HepG2 (cell line): ENCODE results near the gene HTRA2. TPM values are rescaled to one million over a fixed set of nuclear protein-coding genes. Genes with fewer than 3 reads are reported as not detected.

ENCODE experiments used
- AGO1 ChIP-seq: fragments of 200-400 bp; formaldehyde crosslinking; IDR thresholded peaks from 2 replicates; pipeline ENCODE4 v1.6.1; 2017; ENCODE audit warnings: mild to moderate bottlenecking, low read depth, low read length, moderate library complexity; ENCODE audit not compliant: poor library complexity, severe bottlenecking
- ARNT2 ChIP-seq: sonication (generic); formaldehyde crosslinking; IDR thresholded peaks from 2 replicates; pipeline ENCODE4 v1.8.0; 2022; ENCODE audit warnings: mild to moderate bottlenecking, low read depth, missing genetic modification reagents, moderate library complexity
- CBX5 ChIP-seq: sonication (generic); formaldehyde crosslinking; IDR thresholded peaks from 2 replicates; pipeline ENCODE4 v1.4.0; 2020; ENCODE audit warnings: missing genetic modification reagents, borderline replicate concordance
- ELF1 ChIP-seq: sonication (generic); formaldehyde crosslinking; IDR thresholded peaks from 2 replicates; pipeline ENCODE4 v1.4.0; 2020; ENCODE audit warnings: missing genetic modification reagents
- POLR2A ChIP-seq, 2 experiments: IDR thresholded peaks; 2 replicates each; pipeline ENCODE4 v1.6.1; 2011; ENCODE audit warnings: low read depth in 2 of 2, low read length in 2 of 2, mild to moderate bottlenecking in 1 of 2, moderate library complexity in 1 of 2; ENCODE audit not compliant: insufficient read depth in 1 of 2
- RNF2 ChIP-seq: fragments of 450-650 bp; conservative IDR thresholded peaks from 2 replicates; pipeline ENCODE4 v1.6.1; 2016; ENCODE audit warnings: low read depth
- SRSF9 ChIP-seq: fragments of 200-400 bp; formaldehyde crosslinking; IDR thresholded peaks from 2 replicates; pipeline ENCODE4 v1.6.1; 2018; ENCODE audit warnings: borderline replicate concordance, mild to moderate bottlenecking, low read depth, low read length; ENCODE audit not compliant: insufficient read depth, poor library complexity, severe bottlenecking
- TAF1 ChIP-seq: sonication (generic); formaldehyde crosslinking; IDR thresholded peaks from 2 replicates; pipeline ENCODE4 v1.4.0; 2020; ENCODE audit warnings: missing genetic modification reagents
- polyA plus RNA-seq, 8 experiments: library from polyadenylated mRNA; depleted of rRNA in 3 of 8; stranded (reverse) in 7 of 8; unstranded in 1 of 8; fragments of >200 nt; fragmentation: Illumina TruSeq in 4 of 8; extraction: Trizol in 4 of 8; gene quantifications; 2 replicates each; pipeline versions ENCODE4 v1.2.1 to v1.2.3, GENCODE V29; 2011 to 2016; ENCODE audit warnings: low read depth in 4 of 8, missing spikeins in 1 of 8, mixed read lengths in 1 of 8; ENCODE audit not compliant: insufficient read depth in 1 of 8
- total RNA-seq, 5 experiments: library from RNA; depleted of rRNA; stranded (reverse); fragments of >200 nt; fragmentation: Illumina TruSeq; extraction: Trizol; gene quantifications; 2 replicates each; pipeline ENCODE4 v1.2.3, GENCODE V29; 2016; ENCODE audit warnings: low read depth in 1 of 5
- TF ChIP-seq, protein P1 (sequence below): sonication (generic); formaldehyde crosslinking; IDR thresholded peaks from 2 replicates; pipeline ENCODE4 v1.5.1; 2020; ENCODE audit warnings: mild to moderate bottlenecking, missing genetic modification reagents, moderate library complexity

Gene HTRA2
- total and polyA plus RNA-seq, 2 of the 13 experiments (the other 11 are each of a cell fraction or from before 2014, with no cell fraction given): 47.7 to 50.3 TPM

DNA sequence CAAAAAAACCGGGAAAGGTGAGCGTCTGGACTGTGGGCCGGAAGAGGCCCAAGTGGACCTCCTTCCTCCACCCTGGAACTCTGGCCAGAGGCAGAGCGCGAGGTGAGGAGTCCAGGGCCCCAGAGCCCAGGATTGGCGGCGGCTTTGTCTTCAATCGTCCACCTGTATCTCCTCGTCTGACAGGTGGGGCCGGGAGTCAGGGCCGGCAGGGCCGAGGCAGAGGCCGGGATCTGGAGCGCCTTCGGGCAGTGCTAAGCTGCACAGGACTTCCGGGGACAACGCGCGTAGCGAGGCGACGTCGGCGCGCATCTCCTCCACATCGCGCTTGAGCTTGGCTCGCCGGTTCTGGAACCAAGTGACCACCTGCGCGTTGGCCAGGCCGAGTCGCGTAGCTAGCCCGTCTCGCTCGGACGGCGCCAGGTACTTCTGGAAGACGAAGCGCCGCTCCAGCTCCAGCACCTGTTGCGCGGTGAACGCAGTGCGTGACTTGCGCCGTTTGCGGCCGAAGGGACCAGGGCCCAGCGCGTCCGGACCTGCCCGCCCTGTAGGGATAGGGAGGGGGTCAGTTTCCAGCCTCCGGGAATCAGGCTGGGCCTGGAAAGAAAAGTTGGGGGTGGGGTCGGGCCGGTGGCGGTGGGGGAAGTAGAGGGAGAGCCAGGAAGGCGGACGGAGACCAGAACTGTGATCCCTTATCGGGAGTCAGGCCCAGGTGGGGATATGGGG is 31.8 kb upstream of the HTRA2 start (continued):
- TF ChIP-seq, protein P1, sequence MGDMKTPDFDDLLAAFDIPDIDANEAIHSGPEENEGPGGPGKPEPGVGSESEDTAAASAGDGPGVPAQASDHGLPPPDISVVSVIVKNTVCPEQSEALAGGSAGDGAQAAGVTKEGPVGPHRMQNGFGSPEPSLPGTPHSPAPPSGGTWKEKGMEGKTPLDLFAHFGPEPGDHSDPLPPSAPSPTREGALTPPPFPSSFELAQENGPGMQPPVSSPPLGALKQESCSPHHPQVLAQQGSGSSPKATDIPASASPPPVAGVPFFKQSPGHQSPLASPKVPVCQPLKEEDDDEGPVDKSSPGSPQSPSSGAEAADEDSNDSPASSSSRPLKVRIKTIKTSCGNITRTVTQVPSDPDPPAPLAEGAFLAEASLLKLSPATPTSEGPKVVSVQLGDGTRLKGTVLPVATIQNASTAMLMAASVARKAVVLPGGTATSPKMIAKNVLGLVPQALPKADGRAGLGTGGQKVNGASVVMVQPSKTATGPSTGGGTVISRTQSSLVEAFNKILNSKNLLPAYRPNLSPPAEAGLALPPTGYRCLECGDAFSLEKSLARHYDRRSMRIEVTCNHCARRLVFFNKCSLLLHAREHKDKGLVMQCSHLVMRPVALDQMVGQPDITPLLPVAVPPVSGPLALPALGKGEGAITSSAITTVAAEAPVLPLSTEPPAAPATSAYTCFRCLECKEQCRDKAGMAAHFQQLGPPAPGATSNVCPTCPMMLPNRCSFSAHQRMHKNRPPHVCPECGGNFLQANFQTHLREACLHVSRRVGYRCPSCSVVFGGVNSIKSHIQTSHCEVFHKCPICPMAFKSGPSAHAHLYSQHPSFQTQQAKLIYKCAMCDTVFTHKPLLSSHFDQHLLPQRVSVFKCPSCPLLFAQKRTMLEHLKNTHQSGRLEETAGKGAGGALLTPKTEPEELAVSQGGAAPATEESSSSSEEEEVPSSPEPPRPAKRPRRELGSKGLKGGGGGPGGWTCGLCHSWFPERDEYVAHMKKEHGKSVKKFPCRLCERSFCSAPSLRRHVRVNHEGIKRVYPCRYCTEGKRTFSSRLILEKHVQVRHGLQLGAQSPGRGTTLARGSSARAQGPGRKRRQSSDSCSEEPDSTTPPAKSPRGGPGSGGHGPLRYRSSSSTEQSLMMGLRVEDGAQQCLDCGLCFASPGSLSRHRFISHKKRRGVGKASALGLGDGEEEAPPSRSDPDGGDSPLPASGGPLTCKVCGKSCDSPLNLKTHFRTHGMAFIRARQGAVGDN: peak; percentile 95
- peak; percentile 63 for TF ChIP-seq ELF1 (CRISPR knock-in tag)
- TF ChIP-seq POLR2A (IDR thresholded peaks at IDR 0.05; ENCODE audit: insufficient read depth in 1 of 2, low read depth in 2 of 2, low read length in 2 of 2): 0 out of 4 replicates have a peak, but pooled peaks of 1 of the 2 experiments have one; percentile 4
- no peak for TF ChIP-seq RNF2
- no peak for TF ChIP-seq CBX5 (CRISPR knock-in tag)
- peak; percentile 97 for TF ChIP-seq AGO1
- 0 out of 2 replicates have a peak, but pooled peaks have one; percentile 22 for TF ChIP-seq ARNT2 (CRISPR knock-in tag)
- no peak for TF ChIP-seq SRSF9
- TF ChIP-seq TAF1: peak; percentile 36; the same call in 1 of the 2 replicates
